Neuronal stem cell (in vitro differentiated cells): ENCODE measurements around the gene SLC18B1.

Experiments used
- DNase-seq: peaks from one replicate; pipeline ENCODE4 v3.0.0-alpha.2; 2013; ENCODE audit warnings: low spot score
- H2AFZ ChIP-seq: one replicate; pipeline ENCODE4 v1.6.1; 2013; ENCODE audit warnings: mild to moderate bottlenecking, low read length, inconsistent platforms
- H2AK5ac ChIP-seq: 2 replicates; pipeline ENCODE4 v1.6.1; 2013; ENCODE audit warnings: low read depth, mild to moderate bottlenecking, inconsistent platforms, low read length, moderate library complexity, mixed read lengths
- H2BK120ac ChIP-seq: 2 replicates; pipeline ENCODE4 v1.6.1; 2013; ENCODE audit warnings: low read depth, mild to moderate bottlenecking, inconsistent platforms, low read length, moderate library complexity, mixed read lengths
- H2BK12ac ChIP-seq: one replicate; pipeline ENCODE4 v1.6.1; 2013; ENCODE audit warnings: low read length, inconsistent platforms
- H2BK15ac ChIP-seq: 2 replicates; pipeline ENCODE4 v1.6.1; 2013; ENCODE audit warnings: mild to moderate bottlenecking, low read length, inconsistent platforms, mixed read lengths
- H2BK5ac ChIP-seq: one replicate; pipeline ENCODE4 v1.6.1; 2013; ENCODE audit warnings: inconsistent platforms, mild to moderate bottlenecking, low read length, moderate library complexity
- H3K14ac ChIP-seq: one replicate; pipeline ENCODE4 v1.6.1; 2013; ENCODE audit warnings: low read length, inconsistent platforms
- H3K18ac ChIP-seq: 2 replicates; pipeline ENCODE4 v1.6.1; 2013; ENCODE audit warnings: low read length, inconsistent platforms
- H3K23ac ChIP-seq: 2 replicates; pipeline ENCODE4 v1.6.1; 2013; ENCODE audit warnings: low read depth, mild to moderate bottlenecking, mixed read lengths, low read length, inconsistent platforms; ENCODE audit not compliant: poor library complexity
- H3K27ac ChIP-seq: replicated peaks from 3 replicates; pipeline ENCODE4 v1.5.1; 2013; ENCODE audit warnings: low read length, inconsistent platforms
- H3K27me3 ChIP-seq, 3 experiments: 2 replicates each; pipeline ENCODE4 v1.6.1; 2013; ENCODE audit warnings: low read length in 3 of 3, mild to moderate bottlenecking in 2 of 3, inconsistent platforms in 1 of 3, low read depth in 1 of 3, mixed read lengths in 1 of 3, moderate library complexity in 1 of 3; ENCODE audit not compliant: control insufficient read depth in 3 of 3, insufficient read depth in 3 of 3
- H3K36me3 ChIP-seq, 2 donors: replicated peaks in 1 of 2; 2 replicates each; pipeline ENCODE4 v1.6.1; 2013; ENCODE audit warnings: low read length in 2 of 2; ENCODE audit not compliant: control insufficient read depth in 2 of 2, insufficient read depth in 2 of 2
- H3K4ac ChIP-seq: 2 replicates; pipeline ENCODE4 v1.6.1; 2013; ENCODE audit warnings: inconsistent platforms, mild to moderate bottlenecking, low read length, moderate library complexity
- H3K4me1 ChIP-seq, 2 donors: 1 replicate in 1 of 2; 2 replicates in 1 of 2; pipeline ENCODE4 v1.6.1; 2013; ENCODE audit warnings: low read length in 2 of 2, low read depth in 1 of 2; ENCODE audit not compliant: control insufficient read depth in 2 of 2, insufficient read depth in 1 of 2
- H3K4me2 ChIP-seq: one replicate; pipeline ENCODE4 v1.6.1; 2013; ENCODE audit warnings: mild to moderate bottlenecking, low read length, inconsistent platforms; ENCODE audit not compliant: insufficient read depth, poor library complexity, severe bottlenecking
- H3K4me3 ChIP-seq, 2 donors: 2 replicates each; pipeline ENCODE4 v1.5.1; 2013; ENCODE audit warnings: low read length in 2 of 2, mild to moderate bottlenecking in 2 of 2, inconsistent platforms in 1 of 2, moderate library complexity in 1 of 2
- H3K79me1 ChIP-seq: one replicate; pipeline ENCODE4 v1.6.1; 2013; ENCODE audit warnings: low read depth, mild to moderate bottlenecking, inconsistent platforms, low read length, moderate library complexity
- H3K9ac ChIP-seq: one replicate; pipeline ENCODE4 v1.6.1; 2013; ENCODE audit warnings: mild to moderate bottlenecking, low read depth, low read length, inconsistent platforms; ENCODE audit not compliant: poor library complexity
- H3K9me3 ChIP-seq, 2 donors: replicated peaks in 1 of 2; 2 replicates each; pipeline versions ENCODE3 to v1.6.1; 2013; ENCODE audit warnings: low read length in 2 of 2, mild to moderate bottlenecking in 2 of 2, inconsistent platforms in 1 of 2, low read depth in 1 of 2, mixed read lengths in 1 of 2, moderate library complexity in 1 of 2; ENCODE audit not compliant: control insufficient read depth in 2 of 2, insufficient read depth in 1 of 2
- H4K8ac ChIP-seq: one replicate; pipeline ENCODE4 v1.6.1; 2013; ENCODE audit warnings: low read depth, mild to moderate bottlenecking, inconsistent platforms, low read length, moderate library complexity
- H4K91ac ChIP-seq: one replicate; pipeline ENCODE4 v1.6.1; 2013; ENCODE audit warnings: low read length, low read depth, mild to moderate bottlenecking, inconsistent platforms; ENCODE audit not compliant: poor library complexity
- WGBS, 2 donors: extraction: QIAGEN DNeasy Blood & Tissue Kit; methylation state at CpG; one replicate each; pipeline ENCODE4 v1.1.7; 2013; ENCODE audit warnings: missing lambda C conversion rate in 2 of 2, mixed read lengths in 1 of 2; ENCODE audit not compliant: insufficient read length in 2 of 2, insufficient replicate concordance in 1 of 2; ENCODE audit errors: extremely low coverage in 2 of 2; 5-methylcytosine and 5-hydroxymethylcytosine counted together

Gene SLC18B1

DNA sequence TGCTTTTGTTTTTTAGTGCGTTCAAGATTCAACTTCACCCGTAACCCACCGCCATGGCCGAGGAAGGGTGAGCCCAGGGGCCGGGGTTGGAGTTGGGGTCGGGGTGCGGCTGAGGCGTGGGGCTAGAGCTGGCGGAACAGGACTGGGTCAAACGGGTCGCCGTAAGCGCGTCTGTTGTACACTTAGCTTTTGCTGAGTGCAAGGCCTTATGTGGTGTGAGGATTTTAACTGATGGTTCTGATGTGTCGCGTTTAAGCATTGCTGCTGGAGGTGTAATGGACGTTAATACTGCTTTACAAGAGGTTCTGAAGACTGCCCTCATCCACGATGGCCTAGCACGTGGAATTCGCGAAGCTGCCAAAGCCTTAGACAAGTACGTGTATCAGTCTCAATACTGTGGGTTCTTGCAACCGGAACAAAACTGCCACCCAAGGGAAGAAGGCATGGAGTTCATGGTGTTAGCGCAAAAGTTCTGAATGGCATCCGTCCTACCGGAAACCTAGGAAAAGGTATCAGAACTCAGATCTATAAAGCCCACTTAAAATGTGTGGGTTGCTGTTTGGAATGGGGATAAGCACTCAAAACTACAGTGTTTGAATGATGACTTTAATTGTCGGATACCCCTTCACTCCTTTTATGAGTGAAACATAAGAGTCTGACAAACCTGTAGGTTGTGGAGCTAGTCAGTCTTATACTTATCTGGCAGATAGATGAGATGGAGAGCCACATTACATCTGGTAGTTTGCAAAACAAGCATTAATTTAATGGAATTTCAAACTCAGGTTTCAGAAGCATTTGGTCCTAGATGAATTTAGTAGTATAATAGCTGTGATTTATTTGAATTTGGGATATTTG is 16.5 kb upstream of the SLC18B1 start:
- H3K36me3 ChIP-seq, result peaks cover 29 to 52% of the 10 kb centered on the region in 2 donors
- H3K14ac ChIP-seq, result no peak overlapping the region
- H3K9ac ChIP-seq, result peak overlapping the region; percentile 92
- no peak overlapping the region for H3K18ac ChIP-seq
- H2BK120ac ChIP-seq, result no peak overlapping the region
- no peak for DNase-seq
- H3K27me3 ChIP-seq, result no peaks in the 10 kb centered on the region
- peak overlapping the region; percentile 41 for H2AFZ ChIP-seq
- peak overlapping the region; percentile 87 for H3K4me2 ChIP-seq
- peak overlapping the region; percentile 89 to 90 for H3K4me3 ChIP-seq
- peaks cover 3% of the 10 kb centered on the region for H3K79me1 ChIP-seq
- peak overlapping the region; percentile 82 for H3K23ac ChIP-seq
- H4K91ac ChIP-seq, result no peak overlapping the region
- no CpG with 5 or more reads among the region's 27 CpGs for WGBS, 2 donors
- no peak overlapping the region for H4K8ac ChIP-seq
- H2BK12ac ChIP-seq, result no peak overlapping the region
- peaks cover 2 to 18% of the 10 kb centered on the region in 2 donors for H3K4me1 ChIP-seq
- H3K27ac ChIP-seq, result no peak overlapping the region
- H2AK5ac ChIP-seq, result no peak overlapping the region
- H2BK5ac ChIP-seq, result no peak overlapping the region
- H2BK15ac ChIP-seq, result no peak overlapping the region
- no peaks in the 10 kb centered on the region for H3K9me3 ChIP-seq
- no peak overlapping the region for H3K4ac ChIP-seq

DNA sequence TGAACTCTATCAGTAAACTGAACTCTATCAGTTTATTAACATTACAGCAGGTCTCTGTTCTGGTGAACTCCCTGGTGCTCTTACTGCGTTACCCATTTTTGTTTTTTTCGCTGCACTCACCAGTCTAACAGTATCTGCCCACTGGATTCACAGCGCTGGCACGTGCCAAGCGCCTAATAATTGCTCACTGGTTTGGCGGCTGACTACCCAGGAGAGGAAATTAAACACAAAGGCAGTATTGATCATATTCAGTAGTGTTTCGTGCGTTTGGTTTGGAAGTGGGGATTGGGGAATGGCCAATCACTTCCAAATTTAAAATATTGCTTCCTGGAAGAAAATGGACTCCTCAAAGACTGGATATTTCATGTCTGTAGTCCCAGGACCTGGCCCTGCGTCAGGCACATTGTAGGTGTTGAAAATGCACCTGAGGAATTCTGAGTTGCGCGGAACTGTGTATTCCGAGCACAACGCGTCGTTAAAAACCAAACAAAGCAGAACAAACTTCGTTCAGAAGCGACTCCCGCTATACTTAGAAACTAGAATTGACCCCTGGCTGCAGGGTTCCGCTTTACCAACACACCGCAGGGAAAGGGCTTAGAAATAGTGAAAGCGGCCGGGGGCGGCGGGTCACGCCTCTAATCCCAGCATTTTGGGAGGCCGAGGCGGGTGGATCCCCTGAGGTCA is 14.9 kb upstream of the SLC18B1 start:
- Histone ChIP-seq H3K27ac (peak overlapping the region; percentile 10), H2BK12ac (no peak overlapping the region), H3K4me1 (peaks cover 2 to 18% of the 10 kb centered on the region in 2 donors), H3K36me3 (peaks cover 21 to 36% of the 10 kb centered on the region in 2 donors), H2AFZ (peak overlapping the region; percentile 92), H3K23ac (no peak overlapping the region), H3K9ac (no peak overlapping the region), H2BK15ac (no peak overlapping the region), H3K14ac (no peak overlapping the region), H2BK120ac (no peak overlapping the region), H3K9me3 (no peaks in the 10 kb centered on the region), H3K4me3 (peak overlapping the region; percentile 86 to 89), H4K91ac (no peak overlapping the region), H3K4me2 (peak overlapping the region; percentile 75), H3K79me1 (peaks cover 3% of the 10 kb centered on the region), H3K18ac (no peak overlapping the region), H3K27me3 (peaks cover 0 to 2% (median 0%) of the 10 kb centered on the region in 3 experiments), H2BK5ac (no peak overlapping the region), H2AK5ac (no peak overlapping the region), H4K8ac (no peak overlapping the region), H3K4ac (no peak overlapping the region)
- WGBS, 2 donors, result no CpG with 5 or more reads among the region's 27 CpGs
- no peak for DNase-seq

DNA sequence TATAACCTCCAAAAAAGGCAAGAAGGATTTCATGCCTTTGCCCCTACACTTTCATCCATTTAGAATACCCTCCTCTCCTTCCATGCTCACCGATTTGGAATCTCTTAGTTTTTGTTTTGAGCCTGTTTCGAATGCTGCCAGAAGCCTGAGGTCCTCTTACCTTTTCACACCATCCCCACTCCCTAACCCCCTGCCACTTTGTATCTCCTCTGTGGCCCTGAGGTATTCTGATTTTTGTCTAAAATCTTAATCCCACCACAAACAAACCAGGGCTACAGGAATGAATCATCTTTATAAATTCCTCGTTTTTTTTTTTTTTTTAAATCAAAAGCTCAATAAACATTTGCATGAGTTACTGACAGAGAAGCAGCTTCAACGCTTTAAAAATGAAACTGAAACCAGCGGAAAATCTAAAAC is 14.3 kb upstream of the SLC18B1 start:
- no peak for DNase-seq
- H3K9me3 ChIP-seq, result no peaks in the 10 kb centered on the region
- no peak overlapping the region for H2AK5ac ChIP-seq
- H2BK12ac ChIP-seq, result no peak overlapping the region
- no peak overlapping the region for H2BK5ac ChIP-seq
- no CpG with 5 or more reads among the region's 5 CpGs for WGBS, 2 donors
- H3K27ac ChIP-seq, result no peak overlapping the region
- peaks cover 2 to 18% of the 10 kb centered on the region in 2 donors for H3K4me1 ChIP-seq
- H3K4ac ChIP-seq, result no peak overlapping the region
- peak overlapping the region; percentile 92 for H2AFZ ChIP-seq
- peaks cover 3% of the 10 kb centered on the region for H3K79me1 ChIP-seq
- no peak overlapping the region for H4K8ac ChIP-seq
- no peak overlapping the region for H3K14ac ChIP-seq
- peaks cover 0 to 3% (median 0%) of the 10 kb centered on the region in 3 experiments for H3K27me3 ChIP-seq
- H2BK120ac ChIP-seq, result no peak overlapping the region
- H4K91ac ChIP-seq, result no peak overlapping the region
- H3K4me3 ChIP-seq, result peak overlapping the region in 1 of 2 donors; percentile 89
- H3K36me3 ChIP-seq, result peaks cover 16 to 30% of the 10 kb centered on the region in 2 donors
- peak overlapping the region; percentile 75 for H3K4me2 ChIP-seq
- no peak overlapping the region for H3K9ac ChIP-seq
- H2BK15ac ChIP-seq, result no peak overlapping the region
- H3K23ac ChIP-seq, result no peak overlapping the region
- H3K18ac ChIP-seq, result no peak overlapping the region

DNA sequence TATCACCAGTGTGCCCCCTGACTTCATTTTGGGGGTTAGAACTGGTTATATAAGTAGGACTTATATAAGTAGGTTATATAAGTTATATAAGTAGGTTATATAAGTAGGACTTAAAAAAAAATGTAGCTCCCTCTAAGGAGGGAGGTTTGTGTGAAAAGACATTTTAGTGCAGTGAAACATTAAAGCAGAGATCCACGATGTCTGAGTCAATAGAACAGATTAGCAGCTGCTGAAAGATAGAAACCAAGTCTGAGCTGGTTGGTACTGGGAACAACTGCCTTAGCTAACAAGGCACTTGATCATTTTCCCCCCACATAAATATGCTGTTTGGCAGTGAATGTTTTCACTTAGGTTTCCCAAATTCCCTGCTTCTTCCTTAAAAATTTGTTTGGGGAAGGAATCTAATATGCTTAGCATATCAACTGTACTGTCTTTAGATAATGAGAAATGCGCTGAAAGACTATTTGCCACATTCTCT is 13.9 kb upstream of the SLC18B1 start:
- Histone ChIP-seq H2AFZ (peak overlapping the region; percentile 92), H3K27ac (no peak overlapping the region), H4K8ac (no peak overlapping the region), H3K14ac (no peak overlapping the region), H3K79me1 (peaks cover 3% of the 10 kb centered on the region), H3K36me3 (peaks cover 13 to 26% of the 10 kb centered on the region in 2 donors), H3K9me3 (no peaks in the 10 kb centered on the region), H3K27me3 (peaks cover 0 to 3% (median 0%) of the 10 kb centered on the region in 3 experiments), H3K4me3 (no peak overlapping the region), H3K4me1 (peaks cover 2 to 18% of the 10 kb centered on the region in 2 donors), H4K91ac (no peak overlapping the region), H2BK15ac (no peak overlapping the region), H2AK5ac (no peak overlapping the region), H3K4ac (no peak overlapping the region), H3K4me2 (no peak overlapping the region), H3K23ac (no peak overlapping the region), H2BK12ac (no peak overlapping the region), H3K18ac (no peak overlapping the region), H2BK5ac (no peak overlapping the region), H3K9ac (no peak overlapping the region), H2BK120ac (no peak overlapping the region)
- no CpG with 5 or more reads among the region's 2 CpGs for WGBS, 2 donors
- no peak for DNase-seq
